Measurements from ENCODE around the gene NFIA.

NFIA gene

GRCh38 chr1:61160526-61160925, 78.2 kb downstream of the NFIA start:
- no peak for FAIRE-seq

GRCh38 chr1:61162520-61163258, 80.3 kb downstream of the NFIA start:
- no peak for FAIRE-seq

- no peak for FAIRE-seq
Observed at GRCh38 chr1:61163355-61163754, 81.0 kb downstream of the NFIA start.

GRCh38 chr1:61165402-61165801, 83.0 kb downstream of the NFIA start:
- no peak for FAIRE-seq

- no peak for FAIRE-seq
Observed at GRCh38 chr1:61167309-61167708, 84.9 kb downstream of the NFIA start.

- FAIRE-seq: no peak
Observed at GRCh38 chr1:61169045-61169444, 86.7 kb downstream of the NFIA start.

- FAIRE-seq: no peak
Observed at GRCh38 chr1:61169634-61170033, 87.3 kb downstream of the NFIA start.

- no peak for FAIRE-seq
Observed at GRCh38 chr1:61170328-61171238, 88.2 kb downstream of the NFIA start.

GRCh38 chr1:61171346-61171745, 89.0 kb downstream of the NFIA start:
- no peak for FAIRE-seq

- FAIRE-seq: no peak
Observed at GRCh38 chr1:61171974-61172373, 89.6 kb downstream of the NFIA start.

GRCh38 chr1:61173118-61173517, 90.8 kb downstream of the NFIA start:
- no peak for FAIRE-seq

GRCh38 chr1:61174060-61174795, 91.9 kb downstream of the NFIA start:
- FAIRE-seq: no peak

GRCh38 chr1:61175976-61176375, 93.6 kb downstream of the NFIA start:
- FAIRE-seq: no peak

- FAIRE-seq: no peak
Observed at GRCh38 chr1:61181067-61182038, 99.0 kb downstream of the NFIA start.

GRCh38 chr1:61182049-61182448, 99.7 kb downstream of the NFIA start:
- no peak for FAIRE-seq

GRCh38 chr1:61182480-61182879, 100.1 kb downstream of the NFIA start:
- no peak for FAIRE-seq

GRCh38 chr1:61183471-61184039, 101.2 kb downstream of the NFIA start:
- no peak for FAIRE-seq

- FAIRE-seq: no peak
Observed at GRCh38 chr1:61184040-61184713, 101.8 kb downstream of the NFIA start.

GRCh38 chr1:61184714-61185106, 102.3 kb downstream of the NFIA start:
- FAIRE-seq: no peak

GRCh38 chr1:61186753-61187152, 104.4 kb downstream of the NFIA start:
- FAIRE-seq: no peak

Measured in TTC549 (cell line).